IPS-18c (cell line): ENCODE results near the gene ATF6.

Experiments
- H3K4me3 ChIP-seq: 2 replicates; pipeline ENCODE4 v1.7.0; 2013; ENCODE audit warnings: low read depth, mild to moderate bottlenecking, low read length, moderate library complexity; ENCODE audit not compliant: insufficient read depth
- H3K9me3 ChIP-seq: one replicate; pipeline ENCODE4 v1.6.1; 2013; ENCODE audit warnings: mild to moderate bottlenecking, low read length, moderate library complexity; ENCODE audit not compliant: control insufficient read depth, insufficient read depth

ATF6 gene

DNA sequence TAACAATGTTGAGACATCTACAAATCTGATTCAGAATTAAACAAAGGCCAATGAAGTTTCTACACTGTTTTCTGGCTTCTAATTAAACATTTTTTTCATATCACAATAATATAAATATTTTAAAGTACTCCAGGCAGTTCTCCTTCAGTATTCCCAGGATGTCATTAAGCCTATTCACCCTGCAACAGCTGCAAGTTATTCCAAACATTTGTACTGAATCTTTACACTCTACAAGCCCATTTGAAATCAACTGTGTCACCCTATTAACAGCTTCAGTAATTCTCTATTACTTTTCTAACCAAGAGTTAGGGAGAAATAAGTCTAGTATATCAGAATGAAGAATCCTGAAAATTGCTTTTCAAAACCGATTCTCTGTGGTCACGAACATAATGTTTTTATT, 133.0 kb downstream of the ATF6 start:
- Histone ChIP-seq H3K4me3 (no peak overlapping the region), H3K9me3 (no peaks in the 10 kb centered on the region)

DNA sequence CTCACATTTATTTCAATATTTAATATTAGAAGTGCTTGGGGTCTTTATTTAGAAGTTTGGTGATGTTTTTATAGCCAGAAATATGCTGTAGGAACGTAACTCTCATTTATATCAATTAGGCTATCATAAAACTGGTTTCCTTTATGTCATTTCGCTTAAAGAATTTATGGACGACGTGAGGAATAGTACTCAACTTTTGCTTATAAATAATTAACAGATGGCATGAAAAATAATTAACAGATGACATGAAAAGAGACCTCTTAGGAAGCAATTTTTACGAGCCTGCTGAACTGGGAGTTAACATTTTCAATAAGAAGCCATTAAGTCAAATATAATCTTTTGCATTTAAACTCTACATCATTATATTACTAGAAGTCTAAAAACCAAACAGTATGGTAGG, 134.0 kb downstream of the ATF6 start:
- H3K9me3 ChIP-seq = no peaks in the 10 kb centered on the region
- H3K4me3 ChIP-seq = no peak overlapping the region

DNA sequence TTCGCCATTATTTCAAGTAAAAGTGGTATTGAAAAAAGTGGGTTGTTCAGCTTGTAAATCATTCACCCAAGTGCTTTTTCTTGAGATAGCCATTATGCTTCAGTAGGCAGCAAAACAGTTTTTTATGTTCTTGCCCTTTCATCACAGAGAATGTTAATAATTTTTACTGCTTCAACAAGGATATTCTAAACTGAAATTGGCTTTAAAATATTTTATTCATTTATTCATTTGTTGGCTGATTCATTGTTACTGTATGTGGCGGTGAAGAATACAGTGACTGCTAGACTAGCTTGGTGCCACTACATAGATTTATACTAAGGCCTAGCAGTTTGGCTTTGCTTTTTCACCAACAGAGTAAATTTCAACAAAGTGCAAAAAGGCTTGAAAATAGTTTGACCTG, 136.1 kb downstream of the ATF6 start:
- Histone ChIP-seq H3K9me3 (no peaks in the 10 kb centered on the region), H3K4me3 (no peak overlapping the region)

DNA sequence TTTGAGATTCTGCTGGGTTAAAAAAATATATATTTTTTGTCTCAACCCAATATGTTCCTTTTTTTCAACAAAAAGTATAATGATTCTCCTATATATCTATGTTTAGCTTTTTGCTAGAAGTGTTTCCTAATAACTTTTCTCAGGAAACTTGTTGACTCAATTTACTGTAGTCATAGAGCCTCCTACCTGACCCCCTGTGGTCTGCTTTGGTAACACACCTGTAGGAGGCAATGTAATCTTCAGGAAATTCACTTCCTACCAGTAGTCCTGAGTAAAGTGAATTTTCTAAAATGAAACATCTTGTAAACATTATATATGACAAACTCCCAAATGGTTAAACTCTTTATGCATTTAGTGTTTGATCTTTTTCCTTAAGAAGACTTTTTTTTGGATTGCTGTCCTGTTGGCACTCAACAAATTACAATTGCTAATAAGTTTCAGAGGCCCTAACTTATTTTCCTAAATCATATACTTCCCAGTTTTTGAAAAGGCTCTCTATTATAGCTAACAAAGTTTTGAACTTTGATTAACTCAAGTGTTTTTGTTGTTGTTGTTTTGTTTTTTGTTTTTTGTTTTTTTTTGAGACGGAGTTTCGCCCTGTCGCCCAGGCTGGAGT, 139.3 kb downstream of the ATF6 start:
- Histone ChIP-seq H3K9me3 (no peaks in the 10 kb centered on the region), H3K4me3 (no peak overlapping the region)

DNA sequence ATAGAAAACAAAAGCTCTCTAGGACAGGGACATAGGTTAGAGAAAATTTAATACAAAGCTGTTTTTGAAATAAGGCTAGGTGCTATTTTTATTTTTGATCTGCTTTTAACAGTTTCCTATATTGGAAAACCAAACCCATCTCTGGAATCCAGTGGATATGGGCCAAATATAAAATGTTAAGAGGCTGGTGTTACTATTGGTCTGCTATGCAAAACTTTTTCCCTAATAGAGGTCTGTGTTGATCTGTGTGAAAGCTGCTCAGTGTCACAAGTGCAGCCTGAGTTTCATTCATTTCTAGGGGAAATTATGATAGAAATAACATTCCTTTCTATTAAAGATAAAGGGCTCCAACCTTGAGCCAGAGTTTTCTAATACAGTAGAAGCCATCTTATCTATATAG, 141.1 kb downstream of the ATF6 start:
- Histone ChIP-seq H3K4me3 (no peak overlapping the region), H3K9me3 (no peaks in the 10 kb centered on the region)

DNA sequence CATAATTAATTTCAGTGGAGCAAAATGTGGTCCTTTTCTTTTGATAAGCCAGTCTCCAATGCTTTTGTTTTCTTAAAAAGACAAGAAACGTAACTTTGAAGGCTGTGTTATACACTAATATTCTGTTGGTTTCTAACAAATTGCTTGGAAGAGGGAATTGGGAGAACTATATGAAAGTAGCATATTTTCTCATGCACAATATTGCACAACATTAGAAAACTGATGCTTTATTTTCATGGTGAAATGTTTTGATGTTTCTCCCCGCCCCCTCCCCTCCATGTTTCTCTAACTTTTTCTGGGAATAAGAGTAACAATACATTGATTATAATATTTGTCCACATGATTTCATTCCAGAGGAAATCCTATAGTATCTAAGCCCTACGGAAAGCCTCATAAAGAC, 142.1 kb downstream of the ATF6 start:
- Histone ChIP-seq H3K4me3 (no peak overlapping the region), H3K9me3 (no peaks in the 10 kb centered on the region)

DNA sequence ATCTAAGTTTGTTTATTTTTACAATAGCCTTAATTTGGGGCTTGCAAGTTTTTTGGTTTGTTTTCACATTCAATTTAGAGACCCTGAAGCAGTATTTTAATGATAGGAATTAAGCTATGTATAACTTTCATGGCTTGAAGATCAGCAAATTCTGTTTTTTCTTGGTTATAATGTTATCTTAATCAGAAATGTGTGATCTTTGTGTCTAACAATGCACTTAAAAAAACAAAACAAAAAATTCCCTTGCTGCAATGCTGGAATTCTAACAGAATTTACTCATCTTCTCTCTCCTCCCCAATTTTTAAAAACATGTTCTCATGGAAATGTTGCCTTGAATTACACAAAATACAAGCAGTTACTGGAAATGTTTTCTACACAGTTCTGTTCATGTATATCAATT, 144.5 kb downstream of the ATF6 start:
- Histone ChIP-seq H3K4me3 (no peak overlapping the region), H3K9me3 (no peaks in the 10 kb centered on the region)

DNA sequence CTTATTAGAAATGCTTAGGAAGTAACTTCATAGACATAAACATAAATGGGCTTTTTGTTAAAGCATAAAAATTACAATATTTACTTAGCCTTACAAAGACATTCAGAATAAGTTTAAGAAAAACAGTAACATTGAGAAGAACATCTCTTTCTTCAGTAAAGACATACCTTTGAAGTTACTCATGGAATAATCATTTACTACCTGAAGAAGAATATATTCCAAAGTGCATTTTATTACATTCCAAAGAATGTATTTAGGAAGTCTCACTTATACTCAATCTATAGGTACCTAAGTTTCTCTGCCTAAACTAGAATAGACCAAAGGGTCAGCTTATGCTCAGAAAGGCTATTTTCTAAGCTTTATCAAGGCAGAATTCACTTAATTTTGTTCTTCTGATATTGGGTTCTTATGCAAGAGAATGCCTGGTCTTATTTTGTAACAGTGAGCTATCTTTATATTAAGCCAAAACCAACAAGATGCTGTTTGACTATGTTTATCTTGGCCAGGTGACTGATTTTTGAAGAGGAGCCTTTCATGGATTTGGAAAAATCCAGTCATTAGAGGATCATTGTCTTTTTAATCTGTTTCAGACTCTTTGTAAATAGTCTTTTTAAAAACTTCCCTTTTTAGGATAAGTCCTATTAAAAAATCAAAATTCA, 147.5 kb downstream of the ATF6 start:
- Histone ChIP-seq H3K4me3 (no peak overlapping the region), H3K9me3 (no peaks in the 10 kb centered on the region)

DNA sequence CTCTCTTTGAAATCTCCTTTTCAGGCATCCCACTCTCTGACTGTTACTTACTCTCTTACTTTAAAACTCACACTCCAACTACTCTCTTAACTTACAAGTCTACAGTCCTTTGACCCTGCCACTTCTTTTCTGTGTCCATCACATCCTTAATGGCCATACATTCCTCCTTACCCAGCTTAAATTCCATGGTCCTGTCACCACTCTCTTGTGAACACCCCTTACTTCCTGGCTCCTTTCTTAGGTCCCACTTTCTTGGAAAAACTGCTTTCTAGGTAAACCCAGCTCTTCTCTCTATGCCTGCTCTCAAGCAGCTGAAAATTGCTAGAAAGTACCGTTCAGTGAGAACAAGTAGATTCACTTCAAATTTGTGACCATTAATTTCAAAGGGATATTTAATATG, 148.5 kb downstream of the ATF6 start:
- Histone ChIP-seq H3K9me3 (no peaks in the 10 kb centered on the region), H3K4me3 (no peak overlapping the region)

DNA sequence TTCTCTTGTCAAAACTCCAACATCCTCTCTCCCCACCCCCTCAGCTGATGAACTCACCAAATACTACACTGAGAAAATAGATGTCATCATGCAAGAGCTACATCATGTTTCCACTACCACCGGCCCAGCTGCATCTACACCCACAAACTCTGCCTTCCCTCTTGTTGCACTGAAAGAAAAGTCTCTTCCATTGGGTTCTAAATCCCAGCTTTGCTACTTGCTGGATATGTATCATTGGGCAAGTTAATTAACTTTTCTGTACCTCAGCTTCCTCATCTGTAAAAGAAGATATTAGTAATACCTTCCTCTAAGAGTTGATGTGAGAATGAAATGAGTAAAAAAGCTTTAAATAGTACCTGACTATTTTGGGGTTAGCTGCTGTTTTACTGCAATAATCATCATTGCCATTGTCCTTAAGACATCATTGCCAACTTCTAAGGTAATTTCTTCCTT, 149.0 kb downstream of the ATF6 start:
- Histone ChIP-seq H3K4me3 (no peak overlapping the region), H3K9me3 (no peaks in the 10 kb centered on the region)

DNA sequence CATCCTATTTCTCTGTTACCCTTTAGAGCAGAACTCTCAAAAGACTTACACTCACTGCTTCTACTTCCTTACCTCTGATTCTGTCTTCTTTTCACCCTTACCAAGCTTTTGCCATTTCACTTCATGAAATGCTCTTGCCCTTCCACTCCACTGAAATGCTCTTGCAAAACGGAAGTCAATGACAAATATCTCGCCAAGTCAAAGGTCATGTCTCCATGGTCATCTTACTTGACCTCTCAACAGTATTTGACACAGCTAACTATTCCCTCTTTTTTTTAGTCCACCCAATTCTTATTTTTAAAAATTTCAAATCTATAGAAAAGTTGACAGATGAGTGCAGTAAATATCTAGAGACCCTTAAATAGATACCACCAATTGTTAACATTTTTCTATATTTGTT, 149.9 kb downstream of the ATF6 start:
- H3K4me3 ChIP-seq = no peak overlapping the region
- no peaks in the 10 kb centered on the region for H3K9me3 ChIP-seq

DNA sequence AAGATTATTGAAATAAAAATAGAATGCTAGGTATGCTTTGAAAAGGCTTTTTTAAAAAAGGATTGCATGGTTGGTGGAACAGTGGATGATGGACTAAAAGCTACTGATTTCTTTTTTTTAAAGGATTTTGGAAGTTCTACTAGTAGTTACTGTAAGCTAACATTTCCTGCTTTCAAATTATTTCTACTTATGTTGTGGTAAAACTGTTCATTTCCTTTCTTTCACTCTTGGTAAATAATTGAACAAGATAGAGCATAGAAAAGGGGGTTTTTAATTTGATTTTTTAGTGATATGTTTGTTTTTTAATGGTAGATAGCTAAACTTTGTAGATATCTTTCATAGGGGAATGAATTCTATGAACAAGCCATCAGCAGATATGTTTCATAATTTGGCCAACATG, 153.1 kb downstream of the ATF6 start:
- H3K9me3 ChIP-seq = no peaks in the 10 kb centered on the region
- no peak overlapping the region for H3K4me3 ChIP-seq

DNA sequence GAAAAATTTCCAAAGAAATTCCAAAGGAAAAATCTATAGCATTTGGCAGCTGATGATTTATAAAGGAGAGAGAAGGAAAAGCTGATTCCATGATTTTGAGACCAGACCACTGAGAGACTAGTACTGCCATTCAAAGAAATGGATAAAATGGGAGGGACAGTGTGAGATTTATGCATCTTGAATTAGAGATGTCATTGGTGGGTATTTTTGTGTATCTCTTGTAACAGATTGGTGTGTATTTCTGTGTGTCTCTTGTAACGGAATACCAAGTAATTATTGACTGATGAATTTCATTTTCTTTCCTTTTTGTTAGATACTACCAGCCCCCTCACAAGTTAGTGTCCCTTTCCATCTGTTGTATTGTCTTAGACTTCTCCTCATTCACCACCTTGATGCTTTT, 155.4 kb downstream of the ATF6 start:
- Histone ChIP-seq H3K4me3 (no peak overlapping the region), H3K9me3 (no peaks in the 10 kb centered on the region)

DNA sequence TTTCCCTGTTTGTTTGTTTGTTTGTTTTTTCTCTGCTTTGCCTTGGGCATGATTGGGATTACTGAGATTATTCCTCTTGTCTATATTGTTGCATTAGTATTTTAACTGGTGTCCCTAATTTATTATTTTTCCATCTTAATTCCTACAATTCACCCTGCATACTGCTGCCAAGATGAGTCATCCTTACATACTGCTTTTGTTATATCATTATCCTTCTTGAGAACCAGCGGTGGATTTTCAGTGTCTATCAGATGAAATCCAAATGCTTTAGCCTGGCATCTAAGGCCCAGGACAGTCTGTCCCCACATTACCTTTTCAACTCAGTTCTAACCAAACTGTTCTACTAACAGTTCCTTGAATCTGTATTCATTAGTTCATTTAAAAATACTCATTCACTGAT, 155.9 kb downstream of the ATF6 start:
- H3K4me3 ChIP-seq = no peak overlapping the region
- no peaks in the 10 kb centered on the region for H3K9me3 ChIP-seq

DNA sequence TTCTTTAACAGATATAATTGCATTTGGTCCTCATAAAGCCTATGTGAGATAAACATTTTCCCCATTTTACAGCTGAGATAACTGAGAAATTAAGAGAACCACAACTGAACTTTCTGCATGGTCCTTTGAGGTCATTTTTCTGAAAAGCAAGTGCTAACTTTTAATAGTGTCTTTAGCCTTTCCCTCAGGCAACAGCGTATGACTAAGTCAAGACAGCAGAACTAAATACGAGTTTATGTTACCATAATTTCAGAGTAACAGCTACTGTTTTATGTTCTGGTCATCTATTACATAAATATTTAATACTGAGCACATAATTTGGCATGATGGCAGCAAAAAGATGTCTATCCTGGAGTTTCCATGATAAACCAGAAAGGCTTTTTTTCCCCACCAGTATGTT, 161.9 kb downstream of the ATF6 start:
- Histone ChIP-seq H3K4me3 (no peak overlapping the region), H3K9me3 (no peaks in the 10 kb centered on the region)

DNA sequence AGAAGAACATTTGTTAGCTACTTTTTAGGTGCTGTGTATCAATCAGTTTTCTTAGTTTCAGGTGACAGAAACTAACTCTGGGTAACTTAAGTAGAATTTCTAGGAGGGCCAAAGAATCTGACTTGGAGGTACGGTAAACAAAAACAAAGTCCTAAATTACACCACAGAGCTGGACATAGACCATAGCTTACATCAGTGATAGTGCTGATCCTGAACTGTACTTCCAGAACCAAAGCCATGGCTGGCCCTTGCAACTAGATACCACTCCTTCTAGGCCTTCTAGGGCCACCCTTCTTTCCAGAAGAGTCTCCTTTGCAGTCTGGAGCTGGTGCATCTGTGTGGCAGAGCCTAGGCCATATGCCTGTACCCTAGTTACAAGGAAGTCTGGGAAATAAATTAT, 163.0 kb downstream of the ATF6 start:
- Histone ChIP-seq H3K4me3 (no peak overlapping the region), H3K9me3 (no peaks in the 10 kb centered on the region)

DNA sequence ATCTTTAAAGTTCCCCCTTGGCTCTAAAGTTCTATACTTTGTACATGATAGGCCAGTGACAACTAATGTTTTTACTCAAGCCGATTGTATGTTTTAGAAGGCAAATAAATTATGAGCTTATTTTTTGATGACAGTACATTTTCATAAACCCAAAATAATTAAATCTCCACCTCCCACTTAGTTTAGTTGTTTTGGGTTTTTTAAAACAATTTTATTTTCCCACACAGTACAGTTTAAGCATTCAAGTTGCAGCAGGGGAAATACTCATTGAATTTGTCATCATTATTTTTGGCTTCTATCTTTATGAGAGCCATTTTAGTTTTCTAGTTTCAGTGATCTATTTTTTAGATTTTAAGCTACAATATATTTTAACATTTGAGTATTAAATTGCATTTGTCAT, 163.9 kb downstream of the ATF6 start:
- no peaks in the 10 kb centered on the region for H3K9me3 ChIP-seq
- H3K4me3 ChIP-seq = no peak overlapping the region

DNA sequence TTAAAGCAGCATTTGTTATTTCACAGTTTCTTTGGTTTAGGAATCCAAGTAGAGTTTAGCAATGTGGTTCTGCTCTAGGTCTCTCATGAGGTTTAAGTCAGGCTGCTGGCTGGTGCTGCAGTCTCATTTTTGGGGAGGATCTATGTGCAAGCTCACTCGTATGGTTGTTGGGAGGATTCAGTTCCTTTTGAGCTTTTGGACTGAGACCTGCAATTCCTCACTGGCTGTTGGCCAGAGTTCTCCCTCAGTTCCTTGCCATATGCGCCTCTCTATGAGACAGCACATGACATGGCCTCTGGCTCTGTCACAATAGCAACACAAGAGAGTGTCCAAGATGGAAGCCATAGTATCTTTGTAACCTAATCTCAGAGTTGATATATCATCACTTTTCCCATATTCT, 166.5 kb downstream of the ATF6 start:
- no peaks in the 10 kb centered on the region for H3K9me3 ChIP-seq
- no peak overlapping the region for H3K4me3 ChIP-seq
